ENCODE data around the gene CALM3. TPM values are rescaled to one million over a fixed set of nuclear protein-coding genes. Genes with fewer than 3 reads are reported as not detected.

Gene CALM3
- total and polyA plus RNA-seq, 2 of the 4 experiments (the other 2 are of a cell fraction): 91.6 to 501 TPM

DNA sequence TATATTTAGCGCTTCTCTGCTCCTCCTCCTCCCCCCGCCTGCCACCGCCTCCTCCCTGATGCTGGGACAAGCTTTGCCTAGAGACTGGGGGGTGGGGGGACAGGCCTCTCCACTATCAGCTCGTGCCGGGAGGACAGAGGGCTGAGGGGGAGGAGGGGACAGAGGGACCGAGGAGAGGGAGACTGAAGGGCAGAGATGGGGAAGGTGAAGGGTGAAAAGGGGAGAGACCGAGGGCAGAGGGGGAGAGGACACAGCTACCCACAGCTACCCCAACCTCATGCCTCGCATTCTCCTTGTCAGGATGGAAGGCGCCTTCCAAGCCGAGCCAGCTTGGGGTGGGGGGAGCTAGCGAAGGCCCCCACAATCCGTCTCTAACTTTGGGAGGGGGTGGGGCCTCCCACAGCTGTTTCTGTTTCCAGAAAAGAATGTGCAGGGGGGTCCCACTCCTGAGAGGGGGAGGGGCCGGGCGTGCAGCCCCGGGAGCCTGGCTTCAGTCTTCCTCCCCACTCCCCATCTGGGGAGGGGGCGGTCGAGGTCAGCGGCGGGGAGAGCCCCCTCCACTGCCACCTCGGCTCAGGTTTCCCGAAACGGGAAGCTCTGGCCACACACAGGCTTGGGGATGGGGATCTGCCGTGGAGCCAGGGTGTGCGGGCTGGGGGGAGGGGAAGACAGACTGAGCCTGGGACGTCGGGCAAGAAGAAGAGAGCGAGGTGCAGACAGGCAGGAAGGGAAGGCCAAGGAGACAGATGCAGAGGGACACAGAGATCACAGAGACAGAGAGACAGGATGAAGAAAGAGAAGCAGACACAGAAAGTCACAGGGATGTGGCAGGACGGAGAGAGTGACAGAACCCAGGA lies 58.2 kb downstream of the CALM3 start (continued):
- TF ChIP-seq RFX5 (IDR thresholded peaks at IDR 0.05; ENCODE audit: low read depth, low read length) (no peak), MXI1 (IDR thresholded peaks at IDR 0.05; ENCODE audit: borderline replicate concordance, low read depth, low read length) (no peak), FOS (IDR thresholded peaks at IDR 0.05; ENCODE audit: low read depth, low read length) (no peak)

DNA sequence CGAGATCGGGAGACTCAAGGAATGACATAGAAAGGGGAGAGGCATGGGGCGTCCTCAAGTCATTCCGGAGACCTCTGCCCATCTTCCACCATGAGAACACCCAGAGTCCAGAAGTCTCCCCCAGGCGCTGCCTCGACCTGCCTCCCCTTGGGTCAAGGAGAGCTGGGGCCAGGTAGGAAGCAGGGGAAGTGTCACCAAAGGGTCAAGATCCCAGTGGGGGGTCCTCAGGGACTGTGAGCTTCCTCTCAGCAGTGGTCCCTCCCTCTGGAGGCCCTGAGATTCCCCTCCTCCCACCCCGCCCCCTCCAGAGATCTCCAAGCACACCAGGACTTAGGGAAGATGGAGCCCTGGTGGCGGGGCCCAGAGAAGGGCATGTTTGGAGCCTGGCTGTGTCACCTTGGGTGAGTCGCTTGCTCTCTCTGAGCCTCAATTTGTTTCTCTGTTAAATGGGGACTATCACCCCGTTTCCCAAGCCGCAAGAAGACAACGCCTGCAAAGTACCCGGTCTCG lies 58.9 kb downstream of the CALM3 start:
- CTCF ChIA-PET: interaction anchor here (1.5 kb wide), 1 partner anchor 43 kb away, joined by 4 read pairs; no protein-coding TSS in a partner anchor
- POLR2A ChIA-PET (ENCODE audit: unreplicated experiment): no interaction called here

More for the DNA sequence above, 58.9 kb downstream of the CALM3 start:
- in situ Hi-C loops (cut with MboI; ENCODE audit: low sequenced_read_pairs): loop anchor here (5.0 to 10.0 kb wide), 2 partner anchors 48 to 125 kb away; no protein-coding TSS in a partner anchor
- WGBS, 2 experiments (ENCODE audit: extremely low coverage in 2 of 2, insufficient read length in 1 of 2): no CpG with 5 or more reads among the region's 14 CpGs
- peak overlapping the region; percentile 26 for H3K18ac ChIP-seq (ENCODE audit: low read depth, low read length)
- no peak overlapping the region for H2BK5ac ChIP-seq (ENCODE audit: low read depth, low read length, poor library complexity, severe bottlenecking)
- peak overlapping the region; percentile 67 for H3K4ac ChIP-seq (ENCODE audit: low read depth, low read length)
- H3K36me3 ChIP-seq (ENCODE audit: control insufficient read depth, insufficient read depth, low read length): no peaks in the 10 kb centered on the region
- no TSS peak for BruUV-seq (replicated peaks)
- no peaks in the 10 kb centered on the region; the same call in 1 of the 2 replicates for H3K27me3 ChIP-seq (ENCODE audit: control insufficient read depth, insufficient read depth, low read length)
- H2BK20ac ChIP-seq (ENCODE audit: low read depth, low read length): peak overlapping the region; percentile 81; the same call in 1 of the 2 replicates
- peak overlapping the region; percentile 19 for H4K5ac ChIP-seq (ENCODE audit: low read depth, low read length)
- H3K79me1 ChIP-seq (ENCODE audit: low read depth in 1 of 2, low read length in 2 of 2): peaks cover 0 to 14% of the 10 kb centered on the region in 2 experiments; a peak in 1 of 4 replicates
- TF ChIP-seq RFX5 (IDR thresholded peaks at IDR 0.05; ENCODE audit: low read depth, low read length) (no peak), RAD21 (IDR thresholded peaks at IDR 0.05; ENCODE audit: low read length) (no peak), RCOR1 (IDR thresholded peaks at IDR 0.05; ENCODE audit: insufficient replicate concordance, low read length) (no peak), MAZ (IDR thresholded peaks at IDR 0.05; ENCODE audit: borderline replicate concordance, low read depth, low read length) (peak; percentile 13; the same call in 1 of the 2 replicates), BHLHE40 (IDR thresholded peaks at IDR 0.05; ENCODE audit: low read depth, low read length) (no peak), CEBPB (IDR thresholded peaks at IDR 0.05; ENCODE audit: low read depth, low read length) (no peak), SMC3 (IDR thresholded peaks at IDR 0.05; ENCODE audit: low read depth, low read length) (no peak)
- H3K4me3 ChIP-seq (ENCODE audit: insufficient read depth, low read depth, low read length): peak overlapping the region; percentile 64
- H2BK120ac ChIP-seq (ENCODE audit: low read depth, low read length): peak overlapping the region; percentile 44; the same call in 1 of the 2 replicates
- H2AFZ ChIP-seq (replicated peaks; ENCODE audit: low read length, poor library complexity): peak overlapping the region; percentile 91
- intact Hi-C loops (cut with micrococcal nuclease): loop anchor here (5.0 kb wide), 1 partner anchor 118 kb away; no protein-coding TSS in a partner anchor
- peak overlapping the region; percentile 77 for H3K14ac ChIP-seq (replicated peaks; ENCODE audit: low read depth, low read length)
- H3K9ac ChIP-seq (ENCODE audit: low read depth, low read length): peak overlapping the region; percentile 58
- H3K27ac ChIP-seq (ENCODE audit: insufficient read depth, low read length): peak overlapping the region; percentile 3; the same call in 1 of the 2 replicates
- peak overlapping the region; percentile 37 for H2AK5ac ChIP-seq (ENCODE audit: low read depth, low read length)
- H2AK9ac ChIP-seq (replicated peaks; ENCODE audit: low read depth, low read length, poor library complexity): peak overlapping the region; percentile 95
- peaks cover 4% of the 10 kb centered on the region for H3K4me1 ChIP-seq (ENCODE audit: control insufficient read depth, insufficient read depth, low read length)
- peak overlapping the region; percentile 95 for H3K23ac ChIP-seq (ENCODE audit: low read depth, low read length)
- no peaks in the 10 kb centered on the region for H3K9me3 ChIP-seq (ENCODE audit: control insufficient read depth, insufficient read depth, low read length)
- H4K20me1 ChIP-seq (ENCODE audit: insufficient read depth, low read length): no peaks in the 10 kb centered on the region
- ATAC-seq (ENCODE audit: low read depth) (no peak), DNase-seq (no peak)
- peak overlapping the region; percentile 46 to 77; a peak in 3 of 4 replicates for H4K8ac ChIP-seq (ENCODE audit: low read depth in 2 of 2, low read length in 2 of 2)
- H4K91ac ChIP-seq (ENCODE audit: insufficient read depth, low read depth, low read length): no peak overlapping the region
- no peaks in the 10 kb centered on the region for H3K9me1 ChIP-seq (ENCODE audit: insufficient read depth, low read length)
- H3K56ac ChIP-seq (ENCODE audit: extremely low read depth, insufficient read depth, low read length): no peak overlapping the region; the same call in 1 of the 2 replicates
- peak overlapping the region; percentile 83 for H3K4me2 ChIP-seq (ENCODE audit: low read depth, low read length)
- H2BK15ac ChIP-seq (ENCODE audit: low read depth, low read length): peak overlapping the region; percentile 15; the same call in 1 of the 3 replicates
- dilution Hi-C loops (cut with HindIII; ENCODE audit: low sequenced_read_pairs, unreplicated experiment): no loop called here

Data from IMR-90 (cell line).